DMS53 treated with DMSO at 0.1 percent for 48 hours (cell line): ENCODE data around the gene SSBP3.

Experiments used
- DNase-seq: peaks from one replicate; lab custom pipeline; 2025; ENCODE audit not compliant: unreplicated experiment; lab: John Stamatoyannopoulos, UW

The SSBP3 gene

DNA sequence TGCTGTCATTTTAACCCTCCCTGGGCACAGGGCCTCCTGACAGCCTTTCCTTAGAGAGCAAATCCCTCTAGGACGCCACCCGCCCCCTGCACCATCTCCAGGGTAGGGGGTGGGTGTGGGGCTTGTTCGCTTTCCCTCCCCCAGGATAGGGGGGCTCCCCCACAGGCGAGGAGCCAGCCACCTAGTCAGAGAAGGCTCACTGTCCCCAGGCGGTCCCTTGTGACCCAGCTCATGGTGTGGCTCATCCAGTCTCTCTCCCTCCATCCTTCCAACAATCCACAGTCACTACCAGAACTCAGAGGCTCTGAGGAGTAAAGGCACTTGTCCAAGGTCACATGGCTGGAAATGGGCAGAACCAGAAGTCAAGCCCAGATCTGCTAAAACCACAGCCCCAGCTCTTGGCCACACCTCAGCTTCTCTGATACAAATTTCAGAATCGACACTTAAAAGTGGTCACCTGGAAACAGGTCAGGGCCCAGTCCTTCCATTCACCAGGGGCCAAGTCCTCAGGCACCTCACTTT, 116.4 kb downstream of the SSBP3 start:
- no peak for DNase-seq

DNA sequence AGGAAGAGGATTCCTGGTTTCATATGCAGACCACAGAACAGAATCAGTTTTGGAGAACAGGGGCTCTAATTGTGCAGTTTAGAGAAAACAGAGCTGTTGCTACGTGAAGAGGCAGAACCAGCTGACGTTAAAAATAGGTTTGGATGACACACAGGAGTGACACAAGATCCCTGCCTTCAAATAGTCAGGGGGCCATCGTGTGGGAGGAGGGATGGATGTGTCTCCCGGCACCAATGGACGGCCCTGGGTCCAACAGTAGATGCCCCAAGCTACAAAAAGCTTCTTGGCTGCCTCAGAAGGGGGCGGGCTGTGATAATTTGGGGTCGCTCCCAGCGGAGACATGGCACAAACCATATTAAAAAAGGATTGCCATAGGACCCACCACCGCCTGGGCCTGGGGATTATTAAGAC, 118.4 kb downstream of the SSBP3 start:
- DNase-seq, result no peak

DNA sequence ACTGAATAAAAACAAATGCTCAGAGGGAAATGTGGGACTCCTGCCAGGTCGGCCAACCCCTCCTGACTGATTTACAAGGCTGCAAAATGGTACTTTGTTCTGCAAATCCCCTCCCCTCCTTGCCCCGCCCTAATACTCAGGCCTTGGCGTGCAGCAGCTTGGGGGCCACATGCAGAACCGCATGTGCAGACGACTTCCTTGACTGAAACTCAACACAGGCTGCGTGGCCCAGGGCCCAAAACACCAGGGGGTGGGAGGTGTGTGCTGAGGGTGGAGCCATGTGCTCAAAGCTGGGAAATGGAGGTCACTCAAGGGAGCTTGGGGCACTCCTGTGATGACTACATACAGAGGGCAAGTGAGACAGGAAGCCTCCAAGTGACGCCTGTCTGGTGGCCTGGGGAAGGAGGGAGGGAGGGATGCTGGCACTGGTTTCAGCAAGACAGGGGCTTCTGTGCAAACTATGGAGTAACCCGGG, 119.0 kb downstream of the SSBP3 start:
- no peak for DNase-seq

DNA sequence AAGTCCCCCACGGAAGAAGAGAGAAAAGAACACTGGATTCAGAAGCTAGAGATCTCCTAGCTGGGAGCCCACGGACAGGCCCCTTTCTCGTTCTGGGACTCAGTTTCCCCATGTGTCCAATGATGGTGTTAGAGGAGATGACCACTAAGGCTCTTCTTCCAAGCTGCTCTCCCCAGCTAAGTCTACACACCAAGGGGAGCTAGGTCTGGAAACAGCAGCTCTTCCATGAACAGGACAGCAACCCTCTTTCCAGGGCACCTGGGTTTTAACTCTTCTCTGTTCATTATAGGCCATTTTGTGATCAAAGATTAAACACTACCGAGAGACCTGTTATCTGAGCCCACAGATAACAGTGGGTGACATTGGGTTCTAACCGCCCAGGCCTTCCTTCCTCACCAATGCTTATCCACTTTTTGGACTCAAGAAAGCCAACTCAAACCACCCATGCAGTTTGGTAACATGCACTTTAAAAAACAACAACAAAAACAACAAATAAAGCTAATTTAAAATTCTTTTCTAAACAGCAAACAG, 120.3 kb downstream of the SSBP3 start:
- DNase-seq, result no peak

DNA sequence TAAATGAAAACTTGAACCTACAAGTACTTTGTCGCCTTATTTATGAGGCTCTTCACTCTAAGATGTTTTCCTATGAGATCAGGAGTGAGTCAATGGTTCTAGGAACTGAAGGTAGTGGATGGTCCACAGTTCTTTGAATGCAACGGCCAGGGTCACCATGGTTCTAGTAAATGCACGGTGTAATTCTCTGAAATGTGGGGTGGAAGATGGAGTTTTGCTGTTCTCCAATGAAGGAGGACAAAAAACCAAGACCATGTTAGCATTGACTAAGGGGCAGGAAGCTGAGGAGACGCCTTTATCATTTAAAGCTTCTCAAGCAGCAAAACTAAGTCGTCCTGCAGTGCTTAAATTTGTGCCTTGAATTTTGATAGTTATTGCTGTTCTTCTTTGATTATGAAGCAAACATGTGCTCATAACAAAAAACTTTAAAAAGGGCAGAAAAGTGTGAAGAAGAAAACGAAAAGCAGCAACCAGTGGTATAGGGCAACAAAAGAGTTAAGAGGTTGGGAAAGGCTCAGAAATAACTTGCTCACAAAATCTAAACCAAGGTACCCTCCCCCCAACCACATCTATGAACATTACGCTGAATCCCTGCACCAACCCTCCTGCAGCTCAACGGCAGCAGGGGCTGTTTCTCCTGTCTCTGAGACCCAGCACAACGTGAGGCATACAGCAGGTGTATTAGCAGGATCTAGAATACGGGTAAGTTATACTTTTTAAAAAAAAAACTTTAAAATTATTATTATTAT, 121.2 kb downstream of the SSBP3 start:
- DNase-seq, result no peak

DNA sequence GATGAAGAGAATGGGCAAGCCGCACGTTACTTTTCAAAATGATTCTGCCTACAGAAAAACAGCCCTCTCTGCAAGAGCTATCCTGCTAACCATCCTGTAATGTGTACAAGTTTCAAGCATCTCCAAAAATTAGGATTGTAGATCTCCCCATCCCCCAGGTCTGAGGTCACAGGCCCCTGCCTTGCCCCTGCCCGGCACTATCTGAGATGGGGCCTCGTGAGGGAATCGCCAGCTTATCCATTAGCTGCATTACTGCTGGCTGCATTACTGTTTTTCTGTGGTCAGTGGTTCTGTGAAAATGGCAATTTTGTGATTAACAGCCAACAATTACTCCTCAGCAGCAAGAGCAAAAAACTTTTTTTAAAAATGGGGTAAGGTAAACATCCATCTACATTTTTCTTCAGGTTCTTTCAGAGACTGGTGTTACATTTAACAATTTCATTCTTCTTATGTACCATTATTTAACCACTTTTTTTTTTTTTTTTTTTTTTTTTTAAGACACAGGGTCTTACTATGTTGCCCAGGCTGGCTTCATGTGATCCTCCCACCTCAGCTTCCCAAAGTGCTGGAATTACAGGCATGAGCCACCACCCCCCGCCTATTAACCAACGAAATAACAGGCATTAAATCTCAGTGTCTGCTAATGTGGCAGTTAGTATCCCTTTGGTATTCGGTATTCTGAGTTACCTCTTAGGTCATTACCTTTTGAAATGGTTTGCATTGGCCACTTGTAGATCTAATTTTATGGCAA, 122.4 kb downstream of the SSBP3 start:
- DNase-seq, result no peak

- no peak for DNase-seq
These were observed 123.9 kb downstream of the SSBP3 start for GRCh38 chr1:54282101-54282847.

DNA sequence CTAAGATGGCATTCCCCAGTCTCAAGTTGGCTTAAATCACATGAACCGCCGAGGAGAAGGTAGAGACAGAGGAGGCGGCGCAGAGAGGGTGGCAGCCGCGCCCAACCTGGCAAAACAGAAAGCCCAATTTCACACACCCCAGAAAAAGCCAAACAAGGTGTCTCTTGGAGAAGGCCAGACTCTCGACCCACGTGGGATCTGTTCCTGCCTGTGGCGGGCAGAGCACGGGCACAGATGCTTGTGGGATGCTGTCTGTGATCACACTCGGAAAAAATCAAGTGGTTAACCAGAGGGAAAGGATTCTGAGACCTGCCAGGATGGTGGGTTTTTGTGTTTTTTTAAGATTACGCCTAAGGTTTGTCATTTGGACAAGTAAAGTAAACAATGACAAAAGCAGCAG, 125.5 kb downstream of the SSBP3 start:
- no peak for DNase-seq

GRCh38 chr1:54279457-54279856, 126.7 kb downstream of the SSBP3 start:
- DNase-seq, result no peak

DNA sequence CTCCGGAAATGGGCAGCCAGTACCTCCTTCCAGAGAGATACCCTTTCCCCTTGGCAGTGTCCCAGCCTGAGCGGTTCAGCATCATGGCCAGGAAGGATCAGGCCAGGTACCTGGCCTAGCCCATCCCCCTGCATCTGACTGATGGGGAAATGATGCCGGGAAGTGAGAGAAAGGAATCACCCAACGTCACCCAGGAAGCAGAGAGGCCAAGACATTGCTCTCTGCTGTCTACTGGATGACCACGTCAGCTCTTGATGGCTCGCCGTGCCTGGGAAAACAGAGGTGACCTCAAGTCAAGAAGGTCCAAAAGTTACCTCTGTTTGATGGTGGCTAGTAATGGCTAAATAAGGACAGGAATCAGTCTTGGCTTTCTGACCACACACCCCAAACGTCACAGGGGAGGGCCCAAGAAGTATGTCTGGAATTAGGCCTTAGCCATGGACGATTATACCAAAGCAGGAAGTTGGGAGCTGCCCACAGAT, 127.2 kb downstream of the SSBP3 start:
- no peak for DNase-seq

GRCh38 chr1:54277451-54278341, 128.5 kb downstream of the SSBP3 start:
- peak; percentile 13 for DNase-seq

DNA sequence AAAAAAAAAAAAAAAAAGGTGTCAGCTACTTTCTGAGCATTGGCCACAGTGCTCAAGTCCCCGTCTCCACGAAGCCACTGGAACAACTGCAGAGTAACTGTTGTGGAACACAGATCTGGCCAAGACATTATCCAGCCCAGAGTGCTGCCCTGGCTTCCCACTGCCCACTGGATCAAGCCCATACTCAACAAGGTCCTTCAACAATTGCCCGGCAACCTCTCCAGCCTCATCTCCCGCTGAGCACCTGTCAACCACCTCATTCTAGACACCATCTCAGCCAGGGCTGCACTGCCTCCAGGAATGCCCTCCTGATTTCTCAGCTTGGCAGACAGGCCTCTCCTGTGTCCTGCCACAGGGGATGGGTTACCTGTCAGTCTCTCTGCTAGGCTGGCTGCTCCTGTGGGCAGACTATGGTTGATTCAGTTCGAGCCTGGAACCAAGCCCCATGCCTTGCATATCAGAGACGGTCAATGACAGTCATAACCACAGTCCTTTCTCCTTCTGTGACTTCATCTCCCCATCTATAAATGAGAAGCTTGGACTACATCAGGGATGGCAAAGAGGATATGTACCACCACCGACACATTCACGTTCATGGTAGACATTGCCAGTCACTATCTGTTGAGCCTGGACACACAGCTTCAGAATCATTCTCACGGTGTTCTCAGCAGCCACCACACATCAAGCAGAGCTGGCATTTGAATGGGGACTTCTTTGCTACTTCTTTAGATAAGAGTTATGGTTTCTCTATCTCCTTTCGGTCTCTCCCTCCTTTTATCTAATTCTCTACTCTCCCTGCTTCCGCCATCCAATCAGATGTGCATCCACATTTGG, 129.4 kb downstream of the SSBP3 start:
- no peak for DNase-seq

GRCh38 chr1:54275349-54275748, 130.8 kb downstream of the SSBP3 start:
- DNase-seq, result no peak

DNA sequence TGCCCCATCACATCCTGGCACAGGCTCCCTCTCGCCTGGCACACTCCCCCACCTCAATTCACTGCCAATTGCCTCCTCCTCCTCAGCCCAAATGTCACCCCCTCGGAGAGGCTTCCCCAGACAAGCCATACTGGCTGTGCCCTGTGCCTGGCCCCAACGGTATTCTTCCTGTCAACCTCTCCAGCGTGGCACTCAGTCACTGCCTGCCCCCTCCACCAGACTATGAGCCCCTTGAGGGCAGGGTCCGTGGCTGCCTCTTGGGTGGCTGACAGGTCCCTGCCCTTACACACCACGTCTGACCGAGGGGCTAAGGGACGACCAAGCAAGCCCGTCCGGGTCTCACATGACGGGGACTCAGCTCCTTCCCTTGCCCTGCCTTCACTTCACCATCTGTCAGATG, 131.3 kb downstream of the SSBP3 start:
- no peak for DNase-seq

DNA sequence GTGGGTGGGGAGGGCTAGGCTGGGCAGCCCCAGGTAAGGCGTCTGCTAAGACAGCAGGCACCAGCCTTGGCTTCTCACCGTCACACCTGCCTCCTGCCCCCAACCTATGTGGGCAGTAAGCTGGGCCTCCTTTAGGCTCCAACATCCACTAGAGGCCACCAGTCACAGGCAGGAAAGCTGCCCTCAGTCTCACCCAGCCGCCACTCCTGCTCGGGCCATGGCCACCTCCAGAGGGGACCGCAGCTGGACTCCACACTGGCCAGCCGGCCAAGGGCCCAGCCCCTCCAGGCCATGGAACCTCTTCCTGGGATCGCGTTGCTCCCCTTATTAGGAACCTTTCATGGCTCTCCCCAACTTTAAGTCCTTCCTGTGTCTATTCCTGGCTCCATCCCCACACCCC, 131.7 kb downstream of the SSBP3 start:
- DNase-seq, result no peak

DNA sequence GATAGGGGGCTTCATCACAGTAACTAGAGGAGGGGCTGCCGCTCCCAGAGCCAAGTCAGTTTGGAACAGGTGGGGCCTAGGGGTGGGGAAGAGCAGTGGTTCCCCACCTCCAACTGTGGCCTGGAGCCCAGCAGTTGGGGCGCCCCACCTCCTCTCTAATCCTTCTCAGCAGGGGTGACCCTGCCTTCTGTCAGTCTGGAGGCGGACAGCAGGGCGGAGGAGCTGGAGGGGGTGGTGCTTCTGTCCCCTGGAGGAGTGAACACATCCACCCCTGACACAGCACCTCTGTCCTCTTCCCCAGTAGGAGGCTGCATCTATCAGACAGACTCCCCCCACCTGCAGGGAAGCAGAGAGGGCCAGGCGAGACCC, 132.4 kb downstream of the SSBP3 start:
- no peak for DNase-seq

- no peak for DNase-seq
These were observed 133.0 kb downstream of the SSBP3 start for GRCh38 chr1:54273092-54273794.

DNA sequence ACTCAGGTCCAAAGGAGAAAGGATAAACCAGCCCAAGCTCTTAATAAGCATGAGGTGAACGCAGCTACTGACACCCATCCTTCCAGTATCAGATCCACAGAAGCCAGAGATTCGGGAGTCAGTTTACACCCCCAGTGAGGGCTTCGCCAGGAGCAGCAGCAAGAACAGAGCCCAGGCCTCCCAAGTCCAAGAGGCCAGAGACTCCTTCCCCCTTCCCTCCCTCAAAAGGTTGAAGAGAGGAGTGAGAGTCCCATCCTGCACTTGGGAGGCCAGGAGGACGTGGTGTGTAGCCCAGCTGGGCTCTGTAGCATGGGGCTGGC, 133.5 kb downstream of the SSBP3 start:
- DNase-seq, result no peak

DNA sequence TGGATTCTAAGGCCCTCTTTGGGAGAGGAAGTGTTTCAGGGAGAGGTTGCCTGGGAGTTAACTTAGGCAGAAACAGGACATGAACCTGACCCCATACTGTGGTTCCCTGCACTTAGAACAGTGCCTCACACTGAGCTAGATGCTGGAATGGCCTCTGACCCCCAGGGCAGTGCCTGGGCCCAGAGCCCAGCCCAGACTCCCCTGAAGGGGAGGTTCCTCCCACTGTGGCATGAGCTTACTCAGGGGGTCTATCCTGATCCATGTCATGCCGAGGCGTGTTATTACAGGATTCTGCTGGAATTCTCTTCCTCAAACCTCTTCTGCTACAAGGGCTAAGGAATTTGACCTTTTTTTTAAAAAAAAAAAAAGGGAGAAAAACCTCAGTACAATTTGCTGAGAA, 134.1 kb downstream of the SSBP3 start:
- no peak for DNase-seq
